Fibroblast of villous mesenchyme (primary cell): ENCODE measurements around the gene SPEM1. TPM values are rescaled to one million over a fixed set of nuclear protein-coding genes. Genes with fewer than 3 reads are reported as not detected.

Source experiments
- DNase-seq: peaks from one replicate; pipeline ENCODE4 v3.0.0-alpha.2; 2010; ENCODE audit warnings: low read depth
- H3K4me3 ChIP-seq: 2 replicates; pipeline ENCODE4 v1.5.1; 2011; ENCODE audit warnings: low read depth, mild to moderate bottlenecking, low read length
- total RNA-seq: library from RNA; depleted of rRNA; stranded (reverse); fragments of >200 nt; gene quantifications from 2 replicates; pipeline ENCODE4 v1.2.3, GENCODE V29; 2012
- TF ChIP-seq, protein P1 (sequence below): IDR thresholded peaks from 2 replicates; pipeline ENCODE4 v1.5.1; 2012; ENCODE audit warnings: low read depth, mild to moderate bottlenecking, low read length; ENCODE audit not compliant: insufficient read depth

SPEM1 gene
- total RNA-seq, 1 donor = not detected

DNA sequence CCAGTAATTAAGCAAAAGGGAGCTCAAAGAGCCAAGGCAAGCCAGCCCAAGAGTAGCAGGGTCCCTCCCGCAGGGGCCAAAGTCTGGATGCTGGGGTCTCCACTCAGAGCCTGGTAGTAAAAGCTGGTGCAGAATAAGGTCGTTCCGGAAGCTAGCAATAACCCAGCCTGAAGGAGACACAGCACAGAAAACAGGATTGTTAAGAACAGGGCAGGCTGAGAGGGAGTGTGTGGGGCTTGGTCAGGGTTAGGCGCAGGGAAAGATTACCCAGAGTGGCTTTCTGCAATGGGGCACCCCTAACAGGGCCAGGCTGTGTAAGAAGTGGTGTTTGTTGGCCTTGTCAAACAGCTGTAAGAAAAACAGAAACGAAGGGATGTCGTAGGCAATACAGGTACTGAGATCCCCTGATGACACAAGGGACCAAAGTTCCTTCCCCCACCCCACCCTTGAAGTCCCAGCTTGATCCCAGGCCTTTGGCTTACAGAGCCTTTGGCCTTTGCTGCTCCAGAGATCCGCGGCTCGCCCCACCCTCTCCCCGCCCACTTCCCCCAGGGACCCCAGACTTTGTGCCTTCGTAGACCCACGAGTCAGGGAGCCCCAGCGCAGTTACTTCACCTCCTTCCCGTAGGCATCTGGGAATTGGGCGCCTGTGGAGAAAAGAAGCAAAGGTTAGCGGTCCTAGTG is 16.9 kb upstream of the SPEM1 start:
- H3K4me3 ChIP-seq = peak overlapping the region; percentile 75
- TF ChIP-seq, protein P1, sequence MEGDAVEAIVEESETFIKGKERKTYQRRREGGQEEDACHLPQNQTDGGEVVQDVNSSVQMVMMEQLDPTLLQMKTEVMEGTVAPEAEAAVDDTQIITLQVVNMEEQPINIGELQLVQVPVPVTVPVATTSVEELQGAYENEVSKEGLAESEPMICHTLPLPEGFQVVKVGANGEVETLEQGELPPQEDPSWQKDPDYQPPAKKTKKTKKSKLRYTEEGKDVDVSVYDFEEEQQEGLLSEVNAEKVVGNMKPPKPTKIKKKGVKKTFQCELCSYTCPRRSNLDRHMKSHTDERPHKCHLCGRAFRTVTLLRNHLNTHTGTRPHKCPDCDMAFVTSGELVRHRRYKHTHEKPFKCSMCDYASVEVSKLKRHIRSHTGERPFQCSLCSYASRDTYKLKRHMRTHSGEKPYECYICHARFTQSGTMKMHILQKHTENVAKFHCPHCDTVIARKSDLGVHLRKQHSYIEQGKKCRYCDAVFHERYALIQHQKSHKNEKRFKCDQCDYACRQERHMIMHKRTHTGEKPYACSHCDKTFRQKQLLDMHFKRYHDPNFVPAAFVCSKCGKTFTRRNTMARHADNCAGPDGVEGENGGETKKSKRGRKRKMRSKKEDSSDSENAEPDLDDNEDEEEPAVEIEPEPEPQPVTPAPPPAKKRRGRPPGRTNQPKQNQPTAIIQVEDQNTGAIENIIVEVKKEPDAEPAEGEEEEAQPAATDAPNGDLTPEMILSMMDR = no peak
- no peak for DNase-seq

DNA sequence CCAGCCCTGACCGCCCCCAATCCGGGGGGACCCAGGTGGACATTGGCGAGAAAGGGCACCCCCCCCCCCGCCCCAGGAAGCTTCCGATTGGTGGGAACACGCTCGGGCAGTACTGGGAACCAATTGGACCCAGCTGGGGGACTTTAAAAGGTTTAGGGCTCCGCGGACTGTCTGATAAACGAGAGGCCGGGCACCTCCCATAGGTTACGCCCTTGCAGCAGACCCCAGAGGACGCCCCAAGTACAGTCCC is 16.5 kb upstream of the SPEM1 start:
- no peak for DNase-seq
- TF ChIP-seq, protein P1 = no peak
- H3K4me3 ChIP-seq = peak overlapping the region; percentile 75

- DNase-seq = peak; percentile 100
- H3K4me3 ChIP-seq = peak within 1 kb of the TSS; percentile 83
- TF ChIP-seq, protein P1 = no peak
These were observed 16.0 kb upstream of the SPEM1 start, which contains the start of gene TMEM256 for GRCh38 chr17:7403977-7404736. TSS of gene TMEM256 (minus strand) at chr17:7404097. CDS start at chr17:7404084, 13 bp downstream.

- TF ChIP-seq, protein P1 = no peak
- DNase-seq = peak; percentile 16
- H3K4me3 ChIP-seq = peak overlapping the region; percentile 83
These were observed 15.3 kb upstream of the SPEM1 start for GRCh38 chr17:7404737-7405349.

DNA sequence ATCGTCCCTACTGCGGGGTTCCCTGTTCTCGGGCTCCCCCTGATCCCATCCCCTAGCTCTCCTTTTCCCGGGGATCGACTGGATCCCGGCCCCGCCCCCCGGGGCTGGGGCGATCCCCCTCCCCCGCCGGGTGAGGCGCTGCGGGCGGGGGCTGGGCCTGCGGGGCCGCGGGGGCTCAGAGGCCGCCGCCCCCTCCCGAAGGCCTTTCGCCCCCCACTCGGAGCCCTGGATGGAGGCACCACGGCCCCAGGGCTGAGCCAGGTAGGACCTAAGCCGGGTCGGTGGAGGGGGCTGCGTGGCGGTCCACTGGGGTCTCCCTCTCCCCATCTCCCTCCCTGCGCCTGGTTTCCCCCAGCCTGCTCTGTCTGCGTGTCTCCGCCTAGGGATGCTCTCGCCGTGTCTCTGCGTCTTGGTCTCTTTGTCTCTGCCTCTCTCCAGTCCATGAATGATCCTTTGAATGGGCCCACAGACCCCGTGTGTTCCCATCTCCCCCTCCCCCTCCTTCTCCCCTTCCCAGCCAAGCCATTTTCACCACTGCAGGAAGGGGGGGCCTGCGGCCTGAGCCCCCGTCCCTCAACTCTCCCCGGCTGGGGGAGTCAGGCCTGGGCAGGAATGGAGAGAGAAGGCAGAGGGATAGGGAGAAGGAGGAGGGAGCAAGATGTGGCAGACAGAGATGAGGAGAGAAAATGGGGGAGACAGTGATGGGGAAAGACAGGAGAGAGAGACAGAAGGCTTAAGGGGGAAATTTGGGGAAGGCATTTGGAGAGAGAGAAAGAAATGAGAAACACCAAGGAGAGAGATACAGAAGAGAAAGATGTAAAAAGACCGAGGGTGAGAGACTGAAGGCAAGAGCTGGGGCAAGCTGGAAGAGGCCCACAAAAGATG is 14.5 kb upstream of the SPEM1 start:
- DNase-seq = peak; percentile 13
- TF ChIP-seq, protein P1 = no peak
- peak overlapping the region; percentile 83 for H3K4me3 ChIP-seq

DNA sequence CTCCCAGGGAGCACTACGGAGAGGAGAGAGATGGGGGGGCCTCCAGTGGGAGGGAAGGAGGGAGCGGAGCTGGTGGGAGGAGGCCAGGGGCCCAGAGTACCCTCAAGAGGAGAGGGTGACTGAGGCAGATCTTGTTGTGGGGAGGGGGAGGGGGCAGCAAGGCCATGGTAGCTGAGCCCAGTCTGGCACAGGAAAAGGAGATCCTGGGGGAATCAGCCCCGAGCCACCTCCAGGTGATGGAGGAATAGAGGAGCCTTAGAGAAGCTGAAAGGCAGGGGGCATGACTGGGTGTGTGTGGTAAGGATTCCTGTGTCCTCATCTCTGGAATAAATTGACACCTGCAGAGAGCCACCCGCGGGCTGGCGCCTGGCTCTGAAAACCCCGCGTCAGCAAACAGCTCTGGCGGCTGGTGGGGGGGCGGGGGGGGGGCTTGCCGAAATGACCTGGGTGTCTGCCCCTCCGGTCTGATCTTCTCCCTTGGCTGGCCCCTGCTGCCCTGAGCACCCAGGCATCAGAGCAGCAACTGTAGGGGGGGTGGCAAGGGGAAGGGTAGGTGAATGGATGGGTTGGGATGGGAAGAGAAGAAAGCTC is 13.8 kb upstream of the SPEM1 start:
- peak overlapping the region; percentile 83 for H3K4me3 ChIP-seq
- no peak for DNase-seq
- TF ChIP-seq, protein P1 = no peak
